ENCODE results near the gene EXD2. TPM values are rescaled to one million over a fixed set of nuclear protein-coding genes. Genes with fewer than 3 reads are reported as not detected.

The EXD2 gene
- total and polyA plus RNA-seq, 2 experiments from 2014 or later: 17.3 to 20.1 TPM

DNA sequence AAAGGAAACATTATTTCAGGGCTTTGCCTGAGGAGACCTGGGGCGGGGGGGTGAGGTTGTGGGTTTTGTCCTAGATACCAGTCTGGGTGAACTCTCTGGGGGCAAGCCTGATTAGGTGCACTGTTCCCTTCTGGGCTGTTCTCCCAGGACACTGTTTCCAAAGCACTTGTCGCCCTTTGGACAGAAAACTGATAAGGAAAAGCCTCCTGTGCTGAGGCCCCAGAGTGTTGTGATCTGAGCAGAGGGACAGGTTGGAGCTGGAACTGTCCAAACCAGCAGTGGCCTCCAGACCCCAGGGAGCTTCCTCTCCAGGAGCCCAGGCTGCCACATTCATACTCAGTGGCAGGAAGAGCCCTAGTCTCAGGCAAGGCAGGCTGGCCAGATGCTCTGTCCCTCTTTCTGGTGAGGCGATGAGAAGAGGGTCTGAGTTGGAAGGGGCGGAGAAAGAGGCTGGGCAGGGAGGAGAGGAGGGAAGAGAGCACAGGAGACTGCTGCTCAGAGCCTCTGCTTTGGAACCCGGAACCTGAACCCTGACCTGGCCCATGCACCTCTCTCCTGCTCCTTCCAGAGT, 70.5 kb downstream of the EXD2 start:
- Histone ChIP-seq H3K9me2 (ENCODE audit: insufficient read depth) (no peaks in the 10 kb centered on the region), H3K36me3 (ENCODE audit: low read depth) (no peaks in the 10 kb centered on the region), H3K79me2 (ENCODE audit: insufficient read depth) (no peaks in the 10 kb centered on the region), H4K20me1 (ENCODE audit: insufficient read depth) (no peaks in the 10 kb centered on the region), H3K4me2 (ENCODE audit: unreplicated experiment) (no peak overlapping the region), H3K27me3 (replicated peaks; ENCODE audit: insufficient read depth) (peaks cover 23% of the 10 kb centered on the region), H3F3A (ENCODE audit: insufficient read depth) (peaks cover 23% of the 10 kb centered on the region), H3K9ac (no peak overlapping the region), H3K27ac (no peak overlapping the region), H3K9me3 (ENCODE audit: low read depth) (no peaks in the 10 kb centered on the region), H3K4me3 (no peak overlapping the region), H3K4me1 (ENCODE audit: insufficient read depth) (peaks cover 24% of the 10 kb centered on the region), H2AFZ (no peak overlapping the region)
- DNase-seq: peak; percentile 55
- in situ Hi-C loops (cut with MboI): no loop called here
- TF ChIP-seq EZH2phosphoT487 (IDR thresholded peaks at IDR 0.05; ENCODE audit: insufficient read depth, low read depth) (no peak), EZH2 (IDR thresholded peaks at IDR 0.05; ENCODE audit: insufficient read depth, poor library complexity, severe bottlenecking) (peak; percentile 33)
- WGBS, 2 experiments (ENCODE audit: low coverage in 1 of 2, low lambda C conversion rate in 2 of 2, missing lambda C conversion rate in 2 of 2): 14 to 20% methylated on average over 5 of the region's 5 CpGs

DNA sequence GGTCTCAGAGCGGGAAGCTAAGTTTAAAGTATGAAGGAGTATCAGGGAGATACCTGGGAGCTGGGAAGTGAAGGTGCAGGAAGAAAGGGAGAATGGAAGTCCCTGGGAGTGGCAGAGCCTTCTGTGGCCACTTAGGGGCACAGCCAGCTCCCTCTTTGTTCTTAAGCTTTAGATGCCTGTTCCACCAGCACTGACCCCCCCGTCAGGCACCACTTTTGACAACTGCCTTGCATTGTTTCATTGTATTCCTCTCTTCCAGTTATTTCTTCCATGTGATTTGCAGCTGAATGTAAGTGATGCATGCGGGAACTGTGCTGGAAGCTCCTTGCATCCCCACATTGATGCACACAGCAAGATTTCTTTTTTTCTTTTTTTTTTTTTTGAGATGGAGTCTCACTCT, 71.2 kb downstream of the EXD2 start:
- in situ Hi-C loops (cut with MboI): no loop called here
- Histone ChIP-seq H3F3A (ENCODE audit: insufficient read depth) (peaks cover 23% of the 10 kb centered on the region), H3K9me2 (ENCODE audit: insufficient read depth) (no peaks in the 10 kb centered on the region), H3K79me2 (ENCODE audit: insufficient read depth) (no peaks in the 10 kb centered on the region), H3K9ac (no peak overlapping the region), H3K4me2 (ENCODE audit: unreplicated experiment) (no peak overlapping the region), H2AFZ (no peak overlapping the region), H3K27me3 (replicated peaks; ENCODE audit: insufficient read depth) (peaks cover 23% of the 10 kb centered on the region), H3K9me3 (ENCODE audit: low read depth) (no peaks in the 10 kb centered on the region), H3K4me3 (no peak overlapping the region), H3K4me1 (ENCODE audit: insufficient read depth) (peaks cover 27% of the 10 kb centered on the region), H4K20me1 (ENCODE audit: insufficient read depth) (no peaks in the 10 kb centered on the region), H3K36me3 (ENCODE audit: low read depth) (no peaks in the 10 kb centered on the region), H3K27ac (no peak overlapping the region)
- no peak for DNase-seq
- TF ChIP-seq EZH2phosphoT487 (IDR thresholded peaks at IDR 0.05; ENCODE audit: insufficient read depth, low read depth): no peak
- TF ChIP-seq EZH2 (IDR thresholded peaks at IDR 0.05; ENCODE audit: insufficient read depth, poor library complexity, severe bottlenecking): no peak
- 23 to 26% methylated on average over 3 of the region's 3 CpGs for WGBS, 2 experiments (ENCODE audit: low coverage in 1 of 2, low lambda C conversion rate in 2 of 2, missing lambda C conversion rate in 2 of 2)

DNA sequence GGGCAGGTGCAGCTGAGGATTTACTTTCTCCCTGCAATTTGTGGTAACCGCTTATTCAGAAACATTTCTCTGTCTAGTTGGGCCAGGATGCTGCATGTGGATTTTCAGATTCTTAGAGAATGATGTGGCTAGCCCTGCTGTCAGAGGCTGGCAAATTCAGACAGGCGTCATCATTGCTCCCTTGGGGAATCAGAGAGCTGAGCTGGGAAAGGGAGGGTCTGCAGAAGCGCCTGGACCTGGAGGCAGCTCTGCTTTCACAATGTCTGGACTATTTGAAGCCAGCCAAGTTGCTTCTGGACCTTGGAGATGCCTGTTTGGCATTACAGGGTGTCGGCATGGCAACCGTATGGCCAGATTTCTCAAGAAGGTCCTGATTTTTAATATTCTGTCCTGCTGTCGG, 72.1 kb downstream of the EXD2 start:
- Histone ChIP-seq H3K79me2 (ENCODE audit: insufficient read depth) (no peaks in the 10 kb centered on the region), H3K4me2 (ENCODE audit: unreplicated experiment) (peak overlapping the region; percentile 63), H3K9me3 (ENCODE audit: low read depth) (no peaks in the 10 kb centered on the region), H4K20me1 (ENCODE audit: insufficient read depth) (no peaks in the 10 kb centered on the region), H3K4me3 (peak overlapping the region; percentile 35), H3F3A (ENCODE audit: insufficient read depth) (peaks cover 32% of the 10 kb centered on the region), H3K36me3 (ENCODE audit: low read depth) (no peaks in the 10 kb centered on the region), H3K9ac (peak overlapping the region; percentile 71), H3K27ac (peak overlapping the region; percentile 63), H2AFZ (0 out of 2 replicates have a peak overlapping the region, but pooled peaks have one; percentile 9), H3K27me3 (replicated peaks; ENCODE audit: insufficient read depth) (peaks cover 21% of the 10 kb centered on the region), H3K4me1 (ENCODE audit: insufficient read depth) (peaks cover 36% of the 10 kb centered on the region), H3K9me2 (ENCODE audit: insufficient read depth) (no peaks in the 10 kb centered on the region)
- DNase-seq: peak; percentile 98
- TF ChIP-seq EZH2phosphoT487 (IDR thresholded peaks at IDR 0.05; ENCODE audit: insufficient read depth, low read depth): no peak
- TF ChIP-seq EZH2 (IDR thresholded peaks at IDR 0.05; ENCODE audit: insufficient read depth, poor library complexity, severe bottlenecking): no peak
- in situ Hi-C loops (cut with MboI): no loop called here
- 1 to 2% methylated on average over 6 of the region's 6 CpGs for WGBS, 2 experiments (ENCODE audit: low coverage in 1 of 2, low lambda C conversion rate in 2 of 2, missing lambda C conversion rate in 2 of 2)

GRCh38 chr14:69263771-69264170, 72.5 kb downstream of the EXD2 start:
- H3K27ac ChIP-seq: peak overlapping the region; percentile 63
- no peaks in the 10 kb centered on the region for H3K36me3 ChIP-seq (ENCODE audit: low read depth)
- in situ Hi-C loops (cut with MboI): no loop called here
- H3K4me3 ChIP-seq: peak overlapping the region; percentile 35
- peak overlapping the region; percentile 63 for H3K4me2 ChIP-seq (ENCODE audit: unreplicated experiment)
- peak; percentile 66 for DNase-seq
- 7 to 9% methylated on average over 8 of the region's 8 CpGs for WGBS, 2 experiments (ENCODE audit: low coverage in 1 of 2, low lambda C conversion rate in 2 of 2, missing lambda C conversion rate in 2 of 2)
- peaks cover 40% of the 10 kb centered on the region for H3K4me1 ChIP-seq (ENCODE audit: insufficient read depth)
- 0 out of 2 replicates have a peak overlapping the region, but pooled peaks have one; percentile 9 for H2AFZ ChIP-seq
- H3K9ac ChIP-seq: peak overlapping the region; percentile 71
- H3K79me2 ChIP-seq (ENCODE audit: insufficient read depth): no peaks in the 10 kb centered on the region
- H3K9me2 ChIP-seq (ENCODE audit: insufficient read depth): no peaks in the 10 kb centered on the region
- peaks cover 17% of the 10 kb centered on the region for H3K27me3 ChIP-seq (replicated peaks; ENCODE audit: insufficient read depth)
- peaks cover 36% of the 10 kb centered on the region for H3F3A ChIP-seq (ENCODE audit: insufficient read depth)
- H4K20me1 ChIP-seq (ENCODE audit: insufficient read depth): no peaks in the 10 kb centered on the region
- TF ChIP-seq EZH2phosphoT487 (IDR thresholded peaks at IDR 0.05; ENCODE audit: insufficient read depth, low read depth): no peak
- TF ChIP-seq EZH2 (IDR thresholded peaks at IDR 0.05; ENCODE audit: insufficient read depth, poor library complexity, severe bottlenecking): no peak
- no peaks in the 10 kb centered on the region for H3K9me3 ChIP-seq (ENCODE audit: low read depth)

Data from GM23248 (cell line).